Mucosa of rectum (tissue), 2 donors: ENCODE results near the gene MGA.
"Not testable (repeated sequence)": the region's sequence is repeated elsewhere in the genome, so short reads cannot be mapped to it uniquely, and the experiment has no call there.

Experiments
- H3K27ac ChIP-seq, 2 donors: one replicate each; pipeline ENCODE4 v1.7.0; 2013; ENCODE audit warnings: inconsistent platforms in 2 of 2, low read depth in 2 of 2, low read length in 2 of 2
- H3K27me3 ChIP-seq, 2 donors: one replicate each; pipeline ENCODE4 v1.7.0; 2013; ENCODE audit warnings: low read length in 2 of 2; ENCODE audit not compliant: control insufficient read depth in 2 of 2, insufficient read depth in 2 of 2
- H3K36me3 ChIP-seq, 2 donors: one replicate each; pipeline ENCODE4 v1.7.0; 2013; ENCODE audit warnings: low read length in 2 of 2; ENCODE audit not compliant: control insufficient read depth in 2 of 2, insufficient read depth in 2 of 2
- H3K4me1 ChIP-seq, 2 donors: one replicate each; pipeline ENCODE4 v1.7.0; 2013; ENCODE audit warnings: low read length in 2 of 2, mild to moderate bottlenecking in 1 of 2; ENCODE audit not compliant: control insufficient read depth in 2 of 2, insufficient read depth in 2 of 2
- H3K4me3 ChIP-seq, 2 donors: one replicate each; pipeline ENCODE4 v1.7.0; 2013; ENCODE audit warnings: low read length in 2 of 2
- H3K9ac ChIP-seq, 2 donors: one replicate each; pipeline ENCODE4 v1.7.0; 2013; ENCODE audit warnings: low read length in 2 of 2, low read depth in 1 of 2, mild to moderate bottlenecking in 1 of 2
- H3K9me3 ChIP-seq, 2 donors: one replicate each; pipeline ENCODE4 v1.7.0; 2013; ENCODE audit warnings: low read length in 2 of 2; ENCODE audit not compliant: control insufficient read depth in 2 of 2
- donor health status: healthy.
- donor health status: Normal muscosa, but diverticular disease.

The MGA gene

DNA sequence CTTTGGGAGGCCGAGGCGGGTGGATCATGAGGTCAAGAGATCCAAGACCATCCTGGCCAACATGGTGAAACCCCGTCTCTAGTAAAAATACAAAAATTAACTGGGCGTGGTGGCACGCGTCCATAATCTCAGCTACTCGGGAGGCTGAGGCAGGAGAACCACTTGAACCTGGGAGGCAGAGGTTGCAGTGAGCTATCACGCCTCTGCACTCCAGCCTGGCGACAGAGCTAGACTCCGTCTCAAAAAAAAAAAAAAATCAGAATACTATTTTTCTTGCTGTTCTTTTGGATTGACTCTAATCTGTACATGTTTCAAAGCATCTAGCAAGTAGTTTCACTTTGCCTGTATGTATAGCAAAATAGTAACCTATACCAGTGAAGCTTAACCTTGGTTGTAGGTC, 75.3 kb downstream of the MGA start:
- H3K36me3 ChIP-seq, result peaks cover 26 to 29% of the 10 kb centered on the region in 2 donors
- H3K9ac ChIP-seq, H3K27ac ChIP-seq, H3K9me3 ChIP-seq, H3K4me1 ChIP-seq, H3K4me3 ChIP-seq, H3K27me3 ChIP-seq: not testable (repeated sequence)

DNA sequence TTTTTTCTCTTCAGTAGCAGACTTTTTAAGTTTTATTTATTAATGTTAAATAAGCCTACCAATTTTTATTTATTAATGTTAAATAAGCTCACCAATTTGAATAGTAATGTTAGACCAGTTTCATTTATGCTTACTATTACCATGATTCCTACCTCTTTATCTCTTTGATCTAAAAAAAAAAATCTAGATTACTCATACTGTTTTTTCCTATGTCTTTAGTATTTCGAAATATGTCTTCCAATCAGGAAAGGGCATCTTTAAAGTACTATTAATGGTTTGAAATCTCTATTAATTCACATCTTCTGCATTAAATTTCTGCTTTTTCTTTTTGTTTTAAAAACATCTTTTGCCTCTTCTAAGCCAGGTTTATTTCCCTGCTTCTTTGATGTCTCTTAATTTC, 86.6 kb downstream of the MGA start:
- H3K4me1 ChIP-seq, result no peaks in the 10 kb centered on the region
- H3K4me3 ChIP-seq, result no peak overlapping the region
- no peak overlapping the region for H3K27ac ChIP-seq
- H3K9me3 ChIP-seq, result no peaks in the 10 kb centered on the region
- peaks cover 23 to 28% of the 10 kb centered on the region in 2 donors for H3K36me3 ChIP-seq
- no peak overlapping the region for H3K9ac ChIP-seq
- H3K27me3 ChIP-seq, result no peaks in the 10 kb centered on the region

DNA sequence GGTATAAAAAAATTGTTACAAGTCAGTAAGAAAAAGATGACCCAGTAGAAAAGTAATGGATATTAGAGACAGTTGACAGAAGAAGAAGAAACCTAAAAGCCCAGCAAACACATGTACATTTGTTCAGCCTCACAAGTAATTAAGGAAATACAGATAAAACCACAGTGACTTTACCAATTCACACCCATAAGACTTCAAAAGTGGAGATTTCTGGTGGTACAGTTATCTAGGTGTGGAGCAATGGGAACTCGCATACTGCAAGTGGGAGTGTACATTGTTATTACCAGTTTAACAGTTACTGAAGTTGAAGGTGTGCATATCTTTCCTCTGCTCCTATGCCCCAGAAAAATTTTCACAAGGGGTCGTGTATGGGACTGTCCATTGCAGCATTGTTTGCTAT, 96.0 kb downstream of the MGA start:
- no peak overlapping the region for H3K9ac ChIP-seq
- H3K9me3 ChIP-seq, result no peaks in the 10 kb centered on the region
- no peaks in the 10 kb centered on the region for H3K27me3 ChIP-seq
- no peaks in the 10 kb centered on the region for H3K4me1 ChIP-seq
- no peak overlapping the region for H3K27ac ChIP-seq
- peaks cover 5 to 13% of the 10 kb centered on the region in 2 donors for H3K36me3 ChIP-seq
- no peak overlapping the region for H3K4me3 ChIP-seq

DNA sequence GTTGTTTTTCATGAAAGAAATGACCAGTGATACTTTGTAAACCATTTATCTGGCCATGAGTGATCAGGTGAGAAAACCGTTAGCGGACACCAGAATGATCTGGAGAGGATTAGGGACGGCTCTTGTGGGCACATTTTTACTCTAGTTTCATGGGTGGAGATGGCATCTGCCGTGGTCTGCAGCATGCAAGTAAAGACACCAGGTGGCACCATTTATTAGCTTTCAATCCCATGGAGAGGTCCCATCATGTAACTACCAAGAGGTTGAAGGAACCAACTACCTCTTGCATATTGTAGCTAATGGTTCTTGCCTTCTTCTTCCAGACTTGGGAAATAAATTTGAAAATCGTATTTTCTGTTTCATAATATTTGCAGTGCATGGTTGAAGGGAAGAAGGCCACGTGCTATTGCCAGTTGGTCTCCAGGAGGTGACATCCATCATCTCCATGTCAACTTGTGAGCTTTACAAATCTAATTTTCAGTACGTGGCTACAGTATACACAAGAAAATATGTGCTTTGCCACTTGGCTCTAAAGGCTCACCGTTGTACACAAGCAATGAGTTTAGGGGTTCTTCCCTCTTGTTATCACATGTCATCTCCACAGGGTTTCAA, 112.6 kb downstream of the MGA start:
- H3K9me3 ChIP-seq, result no peaks in the 10 kb centered on the region
- no peaks in the 10 kb centered on the region for H3K27me3 ChIP-seq
- peak overlapping the region; percentile 5 to 79 for H3K9ac ChIP-seq
- no peak overlapping the region for H3K4me3 ChIP-seq
- H3K27ac ChIP-seq, result peak overlapping the region; percentile 86 to 92
- peaks cover 17 to 19% of the 10 kb centered on the region in 2 donors for H3K4me1 ChIP-seq
- H3K36me3 ChIP-seq, result peaks cover 0 to 3% of the 10 kb centered on the region in 2 donors

DNA sequence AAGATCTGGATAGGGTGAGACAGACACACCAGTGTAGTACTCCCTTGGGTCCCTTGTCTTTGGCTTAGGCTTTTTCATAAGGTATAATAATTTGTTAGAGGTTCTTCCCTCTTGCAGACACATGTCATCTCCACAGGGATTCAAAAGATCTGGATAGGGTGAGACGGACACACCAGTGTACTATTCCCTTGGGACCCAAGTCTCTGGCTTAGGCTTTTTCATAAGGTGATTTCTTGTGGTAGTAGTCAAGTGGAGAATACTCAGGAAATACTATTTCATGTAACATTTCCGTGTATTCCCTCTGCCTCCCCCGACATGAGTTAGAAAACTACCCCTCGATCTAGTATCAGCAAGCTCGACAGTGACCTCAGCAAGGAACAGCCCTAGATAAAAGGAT, 113.1 kb downstream of the MGA start:
- H3K27me3 ChIP-seq, result no peaks in the 10 kb centered on the region
- H3K4me1 ChIP-seq, result peaks cover 17 to 19% of the 10 kb centered on the region in 2 donors
- H3K9me3 ChIP-seq, result no peaks in the 10 kb centered on the region
- H3K27ac ChIP-seq, result peak overlapping the region; percentile 86 to 92
- peak overlapping the region; percentile 85 to 87 for H3K4me3 ChIP-seq
- H3K36me3 ChIP-seq, result peaks cover 0 to 3% of the 10 kb centered on the region in 2 donors
- H3K9ac ChIP-seq, result peak overlapping the region; percentile 5 to 79

DNA sequence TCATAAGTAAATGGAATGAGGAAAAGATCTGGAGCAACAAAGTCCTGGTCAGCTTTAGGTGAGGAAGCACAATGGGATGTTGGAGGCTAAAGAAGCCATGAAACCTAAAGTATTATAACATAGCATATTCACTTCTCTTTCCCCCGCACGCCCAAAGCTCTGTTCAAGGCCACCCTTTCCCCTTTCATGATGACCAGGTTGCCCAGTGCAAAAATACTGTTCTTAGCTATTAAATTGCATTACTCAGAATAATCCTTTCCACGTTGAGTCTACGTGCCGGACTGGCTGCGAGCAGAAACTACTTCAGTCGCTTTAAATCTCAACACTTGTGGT, 113.5 kb downstream of the MGA start:
- H3K9me3 ChIP-seq, result no peaks in the 10 kb centered on the region
- H3K4me1 ChIP-seq, result peaks cover 17 to 19% of the 10 kb centered on the region in 2 donors

DNA sequence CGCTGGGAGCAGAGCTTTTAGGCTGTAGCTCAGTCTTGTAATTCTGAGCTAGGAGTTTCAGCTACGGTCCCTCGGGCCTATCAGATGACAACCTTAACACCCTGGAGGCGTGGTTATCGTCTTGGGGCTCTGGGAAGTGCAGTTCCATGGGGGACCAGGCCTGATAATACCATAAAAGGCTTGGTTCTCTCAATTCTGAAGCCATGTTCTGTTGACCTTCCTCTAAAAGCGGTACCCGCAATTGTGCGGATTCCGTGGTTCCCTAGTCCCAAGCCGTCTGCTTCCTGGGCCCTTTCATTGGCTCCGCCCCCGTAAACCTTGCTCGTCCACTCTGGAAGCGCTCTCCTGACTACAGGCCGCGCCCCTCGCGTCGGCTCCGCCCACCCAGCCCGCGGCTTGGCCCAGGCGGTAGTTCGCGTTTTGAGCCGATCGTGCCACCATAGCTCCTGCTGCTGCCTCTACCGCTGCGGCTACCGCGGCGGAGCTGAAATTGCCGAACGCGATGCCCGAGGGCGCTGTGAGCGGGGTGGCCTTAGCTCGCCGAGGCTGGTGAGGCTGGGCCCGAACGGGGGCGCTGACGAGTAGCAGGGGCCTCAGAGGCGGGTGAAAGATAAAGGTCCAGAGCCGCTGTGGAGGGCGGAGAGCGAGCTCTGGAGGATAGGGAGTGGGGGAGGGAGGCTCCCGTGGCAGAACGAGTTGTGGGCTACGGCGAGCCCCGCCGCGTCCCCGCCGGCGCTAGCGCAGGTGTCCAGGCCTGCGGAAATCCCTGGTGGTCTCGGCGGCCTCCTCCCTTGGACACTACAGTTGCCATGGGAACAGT, 114.1 kb downstream of the MGA start, which contains the start of gene MAPKBP1:
Gene MAPKBP1, plus strand, starts transcription at position 423 of the 820 bp plus-strand sequence. CDS start 792 bp downstream, outside the sequence.
- no peaks in the 10 kb centered on the region for H3K27me3 ChIP-seq
- H3K4me3 ChIP-seq, result peak within 1 kb of the TSS; percentile 85 to 87
- no peaks in the 10 kb centered on the region for H3K9me3 ChIP-seq
- H3K27ac ChIP-seq, result peak within 1 kb of the TSS; percentile 86 to 92
- H3K9ac ChIP-seq, result peak within 1 kb of the TSS; percentile 79 to 92
- no peaks in the 10 kb centered on the region for H3K36me3 ChIP-seq
- H3K4me1 ChIP-seq, result peaks cover 17 to 19% of the 10 kb centered on the region in 2 donors

More for the DNA sequence above, 113.5 kb downstream of the MGA start:
- H3K27ac ChIP-seq, result peak overlapping the region; percentile 86 to 92
- H3K4me3 ChIP-seq, result peak overlapping the region; percentile 85 to 87
- H3K9ac ChIP-seq, result peak overlapping the region; percentile 60 to 79
- H3K27me3 ChIP-seq, result no peaks in the 10 kb centered on the region
- no peaks in the 10 kb centered on the region for H3K36me3 ChIP-seq

DNA sequence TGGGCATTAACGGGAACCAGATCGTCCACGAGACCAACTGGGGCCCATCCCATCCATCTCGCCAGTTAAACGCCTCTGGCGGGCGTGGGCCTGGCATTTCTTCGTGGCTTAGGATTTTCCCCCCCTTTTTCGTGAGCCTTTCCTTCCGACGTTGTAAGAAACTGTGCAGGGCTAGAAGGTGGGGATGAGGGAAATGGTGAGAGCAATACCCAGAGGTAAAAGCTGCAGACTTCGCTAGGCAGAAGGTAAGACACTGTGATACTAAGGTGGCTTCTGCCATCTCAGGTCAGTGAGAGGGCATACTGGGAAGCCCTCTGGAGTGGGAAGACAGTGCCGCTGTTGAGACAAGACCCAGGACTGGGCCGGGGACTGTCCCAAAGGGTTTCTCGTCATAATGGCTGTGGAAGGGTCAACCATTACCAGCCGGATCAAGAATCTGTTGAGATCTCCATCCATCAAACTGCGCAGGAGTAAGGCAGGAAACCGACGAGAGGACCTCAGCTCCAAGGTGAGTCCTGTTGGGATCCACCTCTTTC, 114.7 kb downstream of the MGA start:
- H3K36me3 ChIP-seq, result no peaks in the 10 kb centered on the region
- H3K9ac ChIP-seq, result peak overlapping the region; percentile 79 to 92
- H3K4me3 ChIP-seq, result peak overlapping the region; percentile 85 to 87
- H3K27me3 ChIP-seq, result no peaks in the 10 kb centered on the region
- no peaks in the 10 kb centered on the region for H3K9me3 ChIP-seq
- peaks cover 17 to 19% of the 10 kb centered on the region in 2 donors for H3K4me1 ChIP-seq
- H3K27ac ChIP-seq, result peak overlapping the region; percentile 86 to 92

DNA sequence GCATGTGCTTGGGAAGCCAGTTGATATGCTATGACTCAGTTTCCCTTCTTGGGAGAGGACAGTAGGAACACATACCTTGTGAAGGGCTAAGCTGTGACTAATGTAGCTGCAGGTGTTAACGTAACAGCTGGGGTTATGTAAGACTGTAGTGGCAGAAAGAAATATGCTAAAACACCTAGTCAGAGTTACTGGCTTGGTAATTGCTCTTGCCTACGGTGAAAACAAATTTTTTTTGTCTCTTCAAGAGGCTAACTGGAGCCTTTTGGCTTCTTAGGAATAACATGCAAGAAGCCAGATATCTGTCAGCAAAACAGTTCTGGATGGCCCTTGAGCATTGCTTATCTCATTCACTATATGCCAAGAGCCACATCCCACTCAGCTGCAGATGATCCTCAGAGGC, 115.4 kb downstream of the MGA start:
- no peaks in the 10 kb centered on the region for H3K36me3 ChIP-seq
- no peaks in the 10 kb centered on the region for H3K27me3 ChIP-seq
- H3K27ac ChIP-seq, result no peak overlapping the region
- no peak overlapping the region for H3K9ac ChIP-seq
- H3K9me3 ChIP-seq, result no peaks in the 10 kb centered on the region
- peak overlapping the region; percentile 85 to 87 for H3K4me3 ChIP-seq
- peaks cover 17 to 19% of the 10 kb centered on the region in 2 donors for H3K4me1 ChIP-seq

DNA sequence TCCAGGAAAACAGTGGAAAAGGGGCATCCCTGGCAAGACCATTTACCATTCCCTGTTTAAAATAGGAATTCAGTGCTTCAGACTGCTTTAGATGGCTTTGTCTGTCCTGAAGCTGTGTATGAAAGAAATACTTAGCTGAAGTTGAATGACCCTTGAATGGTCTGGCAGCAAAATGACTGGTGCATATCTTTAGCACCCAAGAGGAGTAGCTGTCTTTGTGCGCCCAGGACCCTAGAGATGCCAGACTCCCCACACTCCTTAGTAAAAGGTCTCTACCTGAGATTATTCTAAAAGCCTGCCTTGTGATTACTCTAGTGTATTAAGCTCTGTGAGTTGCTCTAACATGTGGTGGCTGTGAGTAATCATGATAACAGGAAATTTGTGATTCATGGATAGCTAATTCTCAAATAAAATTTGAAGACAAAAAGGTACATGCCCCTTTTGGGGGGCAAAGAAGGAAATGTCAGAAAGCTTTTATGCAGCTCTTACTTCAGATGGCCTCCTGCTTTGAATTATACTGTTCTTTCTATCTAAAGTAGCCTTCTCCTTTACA, 117.3 kb downstream of the MGA start:
- no peak overlapping the region for H3K27ac ChIP-seq
- H3K4me3 ChIP-seq, result no peak overlapping the region
- no peaks in the 10 kb centered on the region for H3K36me3 ChIP-seq
- peaks cover 17 to 19% of the 10 kb centered on the region in 2 donors for H3K4me1 ChIP-seq
- H3K9me3 ChIP-seq, result no peaks in the 10 kb centered on the region
- no peak overlapping the region for H3K9ac ChIP-seq
- H3K27me3 ChIP-seq, result no peaks in the 10 kb centered on the region
